Gastroesophageal sphincter (tissue), 4 donors: Measurements from ENCODE around the gene FIGN. TPM values are rescaled to one million over a fixed set of nuclear protein-coding genes. Genes with fewer than 3 reads are reported as not detected.

Experiments used
- ATAC-seq: fragments of 150-250 bp; one replicate; pipeline ENCODE4 v1.9.1; 2016; ENCODE audit warnings: mild to moderate bottlenecking, moderate library complexity
- H3K27ac ChIP-seq, 4 donors: fragments of 200-600 bp; sonication (generic) in 3 of 4; 1 replicate in 3 of 4; 2 replicates in 1 of 4; pipeline ENCODE4 v1.5.1; 2016 to 2019
- H3K27me3 ChIP-seq: fragments of 200-600 bp; sonication (generic); one replicate; pipeline ENCODE4 v1.5.1; 2019
- H3K36me3 ChIP-seq, 2 donors: fragments of 200-600 bp; sonication (generic); one replicate each; pipeline ENCODE4 v1.5.1; 2019; ENCODE audit warnings: control low read depth in 1 of 2
- H3K4me1 ChIP-seq, 3 donors: fragments of 200-600 bp; sonication (generic); 1 replicate in 2 of 3; 2 replicates in 1 of 3; pipeline ENCODE4 v1.5.1; 2016 to 2019; ENCODE audit warnings: control low read depth in 2 of 3
- H3K4me3 ChIP-seq, 2 donors: fragments of 200-600 bp; sonication (generic); one replicate each; pipeline ENCODE4 v1.5.1; 2019; ENCODE audit warnings: mild to moderate bottlenecking in 1 of 2, moderate library complexity in 1 of 2
- H3K9me3 ChIP-seq, 3 donors: fragments of 200-600 bp; sonication (generic); one replicate each; pipeline ENCODE4 v1.5.1; 2017 to 2019; ENCODE audit warnings: control low read depth in 2 of 3
- EP300 ChIP-seq: sonication (generic); formaldehyde crosslinking; IDR thresholded peaks from one replicate; pipeline ENCODE4 v1.6.1; 2017; ENCODE audit warnings: antibody characterized with exemption, mild to moderate bottlenecking
- POLR2A ChIP-seq, 2 donors: fragments of 450-650 bp; IDR thresholded peaks; one replicate each; pipeline ENCODE4 v1.6.1; 2017; ENCODE audit warnings: antibody characterized with exemption in 2 of 2, mild to moderate bottlenecking in 2 of 2, moderate library complexity in 1 of 2
- POLR2AphosphoS5 ChIP-seq: sonication (generic); formaldehyde crosslinking; IDR thresholded peaks from one replicate; pipeline ENCODE4 v1.6.1; 2017; ENCODE audit warnings: antibody characterized with exemption
- WGBS, 2 donors: methylation state at CpG; one replicate each; pipeline ENCODE4 v1.1.5; 2018; ENCODE audit warnings: low coverage in 1 of 2; 5-methylcytosine and 5-hydroxymethylcytosine counted together
- total RNA-seq, 4 donors: library from RNA; depleted of rRNA; stranded (reverse); fragments of >200 nt; gene quantifications; one replicate each; pipeline ENCODE4 v1.1.0, GENCODE V29; 2016
- TF ChIP-seq, protein P1 (sequence below), 4 experiments: fragments of 200-600 bp in 2 of 4; fragments of 450-650 bp in 2 of 4; sonication (generic) in 1 of 4; IDR thresholded peaks; one replicate each; pipeline ENCODE4 v1.5.1; 2017 to 2019; ENCODE audit warnings: antibody characterized with exemption in 4 of 4, mild to moderate bottlenecking in 2 of 4, moderate library complexity in 2 of 4

Gene FIGN, protein sequence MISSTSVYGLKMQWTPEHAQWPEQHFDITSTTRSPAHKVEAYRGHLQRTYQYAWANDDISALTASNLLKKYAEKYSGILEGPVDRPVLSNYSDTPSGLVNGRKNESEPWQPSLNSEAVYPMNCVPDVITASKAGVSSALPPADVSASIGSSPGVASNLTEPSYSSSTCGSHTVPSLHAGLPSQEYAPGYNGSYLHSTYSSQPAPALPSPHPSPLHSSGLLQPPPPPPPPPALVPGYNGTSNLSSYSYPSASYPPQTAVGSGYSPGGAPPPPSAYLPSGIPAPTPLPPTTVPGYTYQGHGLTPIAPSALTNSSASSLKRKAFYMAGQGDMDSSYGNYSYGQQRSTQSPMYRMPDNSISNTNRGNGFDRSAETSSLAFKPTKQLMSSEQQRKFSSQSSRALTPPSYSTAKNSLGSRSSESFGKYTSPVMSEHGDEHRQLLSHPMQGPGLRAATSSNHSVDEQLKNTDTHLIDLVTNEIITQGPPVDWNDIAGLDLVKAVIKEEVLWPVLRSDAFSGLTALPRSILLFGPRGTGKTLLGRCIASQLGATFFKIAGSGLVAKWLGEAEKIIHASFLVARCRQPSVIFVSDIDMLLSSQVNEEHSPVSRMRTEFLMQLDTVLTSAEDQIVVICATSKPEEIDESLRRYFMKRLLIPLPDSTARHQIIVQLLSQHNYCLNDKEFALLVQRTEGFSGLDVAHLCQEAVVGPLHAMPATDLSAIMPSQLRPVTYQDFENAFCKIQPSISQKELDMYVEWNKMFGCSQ
- 10 to 100 TPM in 2 of 4 donors, 1 to 10 TPM in 2; 5.0 to 17.5 (median 10.2) TPM for total RNA-seq

DNA sequence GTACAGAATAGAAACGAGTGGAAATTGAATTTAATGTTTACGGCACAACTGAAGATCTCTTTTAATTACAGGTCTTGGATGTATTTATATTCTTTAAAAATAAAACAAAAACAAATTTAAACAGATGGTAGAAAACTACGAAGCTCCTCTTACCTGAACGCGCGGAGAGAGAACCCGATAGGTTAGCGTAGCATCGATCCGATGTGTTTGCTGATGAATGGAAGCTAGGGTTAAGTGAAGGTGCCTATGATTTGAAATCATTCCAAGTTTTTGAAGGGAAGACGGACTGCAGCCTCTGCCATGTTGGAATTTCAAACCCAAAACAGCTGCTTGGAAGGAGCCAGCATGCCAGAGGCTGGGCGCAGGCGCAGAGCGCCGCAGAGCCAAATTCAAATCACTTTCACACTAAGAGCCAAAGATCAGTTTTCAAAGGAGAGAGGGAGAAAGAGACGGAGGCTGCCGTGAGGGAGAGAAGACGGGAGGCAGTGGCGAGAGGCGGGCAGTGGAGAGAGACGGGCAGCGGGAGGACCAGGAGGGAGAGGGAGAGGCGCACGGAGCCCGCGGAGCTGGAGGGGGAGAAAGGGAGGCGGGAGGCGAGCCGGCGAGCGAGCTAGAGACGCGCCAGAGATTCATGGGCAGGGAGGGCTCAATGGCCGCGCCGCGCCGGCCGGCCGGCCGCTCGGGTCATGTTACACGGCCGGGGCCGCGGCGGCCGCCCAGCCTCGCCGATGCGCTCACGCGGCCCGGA, at the start of gene FIGN:
FIGN (minus strand) TSS at position 324 of the 748 bp plus-strand sequence. CDS start 1,081 bp downstream, outside the sequence.
- 1% methylated on average over 19 to 34 of the region's 54 CpGs for WGBS, 2 donors
- Histone ChIP-seq H3K9me3 (no peaks in the 10 kb centered on the region), H3K27me3 (no peaks in the 10 kb centered on the region), H3K4me1 (peaks cover 0 to 16% (median 0%) of the 10 kb centered on the region in 3 donors), H3K4me3 (peak within 1 kb of the TSS; percentile 63 to 77), H3K27ac (peak within 1 kb of the TSS; percentile 86 to 97 (median 94)), H3K36me3 (no peaks in the 10 kb centered on the region)
- peak; percentile 84 for ATAC-seq
- TF ChIP-seq POLR2AphosphoS5 (peak; percentile 94), POLR2A (IDR thresholded peaks at IDR 0.05) (peak; percentile 67)
- TF ChIP-seq, protein P1, sequence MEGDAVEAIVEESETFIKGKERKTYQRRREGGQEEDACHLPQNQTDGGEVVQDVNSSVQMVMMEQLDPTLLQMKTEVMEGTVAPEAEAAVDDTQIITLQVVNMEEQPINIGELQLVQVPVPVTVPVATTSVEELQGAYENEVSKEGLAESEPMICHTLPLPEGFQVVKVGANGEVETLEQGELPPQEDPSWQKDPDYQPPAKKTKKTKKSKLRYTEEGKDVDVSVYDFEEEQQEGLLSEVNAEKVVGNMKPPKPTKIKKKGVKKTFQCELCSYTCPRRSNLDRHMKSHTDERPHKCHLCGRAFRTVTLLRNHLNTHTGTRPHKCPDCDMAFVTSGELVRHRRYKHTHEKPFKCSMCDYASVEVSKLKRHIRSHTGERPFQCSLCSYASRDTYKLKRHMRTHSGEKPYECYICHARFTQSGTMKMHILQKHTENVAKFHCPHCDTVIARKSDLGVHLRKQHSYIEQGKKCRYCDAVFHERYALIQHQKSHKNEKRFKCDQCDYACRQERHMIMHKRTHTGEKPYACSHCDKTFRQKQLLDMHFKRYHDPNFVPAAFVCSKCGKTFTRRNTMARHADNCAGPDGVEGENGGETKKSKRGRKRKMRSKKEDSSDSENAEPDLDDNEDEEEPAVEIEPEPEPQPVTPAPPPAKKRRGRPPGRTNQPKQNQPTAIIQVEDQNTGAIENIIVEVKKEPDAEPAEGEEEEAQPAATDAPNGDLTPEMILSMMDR (IDR thresholded peaks at IDR 0.05) = no peak

DNA sequence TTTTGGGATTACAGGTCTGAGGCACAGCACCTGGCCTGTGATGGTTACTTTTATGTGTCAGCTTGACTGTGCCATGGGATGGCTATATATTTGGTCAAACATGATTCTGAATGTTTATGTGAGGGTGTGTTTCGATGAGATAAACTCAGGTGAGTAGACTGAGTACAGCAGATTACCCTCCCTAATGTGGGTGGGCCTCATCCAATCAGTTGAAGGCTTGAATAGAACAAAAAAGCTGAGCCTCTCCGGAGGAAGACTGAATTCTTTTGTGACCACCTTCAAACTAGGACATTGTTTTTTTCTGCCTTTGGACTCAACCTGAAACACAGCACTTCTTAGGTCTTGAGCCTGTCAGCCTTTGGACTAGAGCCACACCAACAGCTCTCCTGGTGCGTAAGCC, 49.4 kb upstream of the FIGN start:
- Histone ChIP-seq H3K27ac (no peak overlapping the region), H3K4me3 (no peak overlapping the region), H3K27me3 (no peaks in the 10 kb centered on the region), H3K4me1 (no peaks in the 10 kb centered on the region), H3K9me3 (no peaks in the 10 kb centered on the region), H3K36me3 (no peaks in the 10 kb centered on the region)
- 100% methylated on average over 1 of the region's 3 CpGs for WGBS, 2 donors
- no peak for ATAC-seq
- TF ChIP-seq, protein P1 (IDR thresholded peaks at IDR 0.05) = no peak

DNA sequence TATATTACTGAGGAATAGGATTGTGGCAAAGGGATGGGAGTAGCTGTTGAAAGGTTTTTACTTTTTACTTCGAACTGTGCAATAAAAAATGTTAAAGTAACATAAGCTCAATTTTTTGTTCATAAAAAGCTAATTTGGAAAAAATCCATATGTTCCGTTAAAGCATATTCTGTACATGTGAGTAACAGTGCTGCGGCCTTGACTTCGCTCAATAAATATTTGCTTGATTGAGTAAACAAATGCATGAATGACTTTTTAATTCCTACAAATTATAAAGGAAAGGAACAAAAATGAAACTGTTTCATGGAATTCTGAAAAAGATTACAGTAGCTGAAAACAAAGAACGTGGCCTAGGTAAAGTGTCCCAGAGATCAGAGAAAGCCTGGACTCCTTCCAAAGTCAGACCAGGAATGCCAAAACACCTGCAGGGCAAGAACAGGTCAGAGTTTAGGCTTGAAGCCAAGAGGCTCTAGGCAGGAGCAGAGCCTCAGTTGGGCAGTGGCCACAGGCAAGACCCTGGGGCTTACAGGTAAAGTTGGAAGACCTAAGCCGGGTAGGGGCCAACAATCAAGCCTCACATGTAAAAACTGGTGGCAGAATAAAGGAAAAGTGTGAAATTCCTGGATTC, 44.3 kb upstream of the FIGN start:
- no peaks in the 10 kb centered on the region for H3K9me3 ChIP-seq
- H3K4me1 ChIP-seq = no peaks in the 10 kb centered on the region
- 60 to 74% methylated on average over 6 of the region's 6 CpGs for WGBS, 2 donors
- ATAC-seq = no peak
- H3K27me3 ChIP-seq = no peaks in the 10 kb centered on the region
- TF ChIP-seq POLR2AphosphoS5 (no peak), POLR2A (IDR thresholded peaks at IDR 0.05) (no peak), EP300 (no peak)
- TF ChIP-seq, protein P1 (IDR thresholded peaks at IDR 0.05) = no peak
- H3K27ac ChIP-seq = no peak overlapping the region
- H3K4me3 ChIP-seq = no peak overlapping the region
- H3K36me3 ChIP-seq = no peaks in the 10 kb centered on the region

DNA sequence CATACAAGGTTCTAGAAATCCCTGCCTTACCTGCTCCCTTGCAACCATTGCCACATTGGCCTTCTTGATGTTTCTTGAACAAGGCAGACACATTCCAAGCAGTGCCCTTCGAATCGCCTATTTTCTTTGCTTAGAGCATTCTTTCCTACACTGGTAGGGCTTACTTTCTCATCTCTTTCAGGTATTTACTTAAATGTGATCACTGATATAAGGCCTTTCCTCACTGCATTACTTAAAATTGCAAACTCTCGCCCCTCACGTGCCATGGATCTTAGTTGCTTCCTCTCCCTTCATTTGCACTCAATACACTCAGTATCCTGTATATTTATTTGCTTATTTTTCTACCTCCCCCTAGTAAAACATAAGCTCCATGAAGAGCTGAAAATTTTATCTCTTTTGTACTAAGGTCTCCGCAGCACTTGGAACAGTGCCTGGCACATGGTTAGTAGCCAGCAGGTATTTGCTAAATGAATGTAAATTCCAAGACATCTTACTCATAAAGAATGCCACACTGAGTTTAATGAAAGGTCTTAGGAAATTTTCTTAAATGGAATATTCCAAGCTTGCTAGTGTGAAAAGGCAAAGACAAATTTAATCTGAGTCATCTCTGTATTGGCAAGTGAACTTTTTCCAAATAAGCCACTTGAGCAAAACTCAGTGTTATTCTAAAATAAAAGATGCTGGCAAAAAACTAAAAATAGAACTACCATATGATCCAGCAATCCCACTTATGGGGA, 42.4 kb upstream of the FIGN start:
- no peak overlapping the region for H3K4me3 ChIP-seq

More for the DNA sequence above, 42.4 kb upstream of the FIGN start:
- no peak for ATAC-seq
- 74 to 76% methylated on average over 5 of the region's 5 CpGs for WGBS, 2 donors
- Histone ChIP-seq H3K4me1 (no peaks in the 10 kb centered on the region), H3K9me3 (no peaks in the 10 kb centered on the region), H3K36me3 (no peaks in the 10 kb centered on the region), H3K27ac (no peak overlapping the region), H3K27me3 (no peaks in the 10 kb centered on the region)
- TF ChIP-seq, protein P1 (IDR thresholded peaks at IDR 0.05) = no peak
- TF ChIP-seq EP300 (no peak), POLR2A (IDR thresholded peaks at IDR 0.05) (no peak), POLR2AphosphoS5 (no peak)
